Endodermal cell (in vitro differentiated cells): Measurements from ENCODE around the gene ABHD10. TPM values are rescaled to one million over a fixed set of nuclear protein-coding genes. Genes with fewer than 3 reads are reported as not detected.

Experiments
- DNase-seq: peaks from one replicate; pipeline ENCODE4 v3.0.0-alpha.2; 2017
- H3K27ac ChIP-seq: 2 replicates; pipeline ENCODE4 v1.5.1; 2013; ENCODE audit warnings: mild to moderate bottlenecking, low read depth, low read length, moderate library complexity
- H3K27me3 ChIP-seq: 2 replicates; pipeline ENCODE4 v1.6.1; 2013; ENCODE audit warnings: mild to moderate bottlenecking, low read length, moderate library complexity; ENCODE audit not compliant: insufficient read depth, control insufficient read depth, poor library complexity, severe bottlenecking
- H3K36me3 ChIP-seq: 2 replicates; pipeline ENCODE4 v1.7.0; 2013; ENCODE audit warnings: mild to moderate bottlenecking, low read length, moderate library complexity; ENCODE audit not compliant: control insufficient read depth, insufficient read depth
- H3K4me1 ChIP-seq: one replicate; pipeline ENCODE4 v1.7.0; 2013; ENCODE audit warnings: low read length; ENCODE audit not compliant: control insufficient read depth, insufficient read depth
- H3K4me3 ChIP-seq: 2 replicates; pipeline ENCODE4 v1.5.1; 2013; ENCODE audit warnings: mild to moderate bottlenecking, low read length, moderate library complexity
- H3K9ac ChIP-seq: 2 replicates; pipeline ENCODE4 v1.6.1; 2013; ENCODE audit warnings: mild to moderate bottlenecking, low read length, moderate library complexity; ENCODE audit not compliant: poor library complexity, severe bottlenecking; ENCODE audit errors: extremely low read depth
- H3K9me3 ChIP-seq: 2 replicates; pipeline ENCODE4 v1.6.1; 2013; ENCODE audit warnings: mild to moderate bottlenecking, low read length, moderate library complexity; ENCODE audit not compliant: control insufficient read depth
- H3K27ac Mint-ChIP-seq: 2 replicates; pipeline ENCODE4 v1.8.0; 2020; ENCODE audit warnings: mixed read lengths
- H3K27me3 Mint-ChIP-seq: 2 replicates; pipeline ENCODE4 v1.8.0; 2021; ENCODE audit warnings: mild to moderate bottlenecking, mixed read lengths; ENCODE audit not compliant: insufficient read depth
- H3K36me3 Mint-ChIP-seq: 2 replicates; pipeline ENCODE4 v1.8.0; 2020; ENCODE audit warnings: low read depth, mixed read lengths
- H3K4me1 Mint-ChIP-seq: 2 replicates; pipeline ENCODE4 v1.8.0; 2020; ENCODE audit warnings: mixed read lengths
- H3K4me3 Mint-ChIP-seq: 2 replicates; pipeline ENCODE4 v1.8.0; 2020; ENCODE audit warnings: mild to moderate bottlenecking, moderate library complexity, mixed read lengths
- H3K9me3 Mint-ChIP-seq: 2 replicates; pipeline ENCODE4 v1.8.0; 2020; ENCODE audit warnings: mild to moderate bottlenecking, mixed read lengths
- CTCF ChIP-seq: fragments of 200-600 bp; sonication (generic); conservative IDR thresholded peaks from 2 replicates; pipeline ENCODE4 v1.5.0; 2021; ENCODE audit warnings: antibody characterized with exemption, mild to moderate bottlenecking
- WGBS, 2 experiments: methylation state at CpG; one replicate each; pipeline versions ENCODE4 v1.1.5 to v1.1.7; 2013; ENCODE audit warnings: missing lambda C conversion rate in 2 of 2, mixed read lengths in 1 of 2; ENCODE audit not compliant: insufficient coverage in 1 of 2, insufficient read length in 1 of 2; 5-methylcytosine and 5-hydroxymethylcytosine counted together
- total RNA-seq, 2 donors: library from RNA; stranded (reverse); fragmentation: NEBNext Ultra II Directional in 1 of 2; extraction: Animal tissue kit (Norgen Biotek cat#: 25700) in 1 of 2; gene quantifications; 2 replicates in 1 of 2; 3 replicates in 1 of 2; pipeline ENCODE4 v1.2.1, GENCODE V29; 2021

Gene ABHD10
- total RNA-seq, 2 donors from 2014 or later = 27.9 to 38.1 TPM

GRCh38 chr3:112007633-112008032 is 28.8 kb downstream of the ABHD10 start:
- no peaks in the 10 kb centered on the region for H3K36me3 Mint-ChIP-seq
- peaks cover 6% of the 10 kb centered on the region for H3K27me3 Mint-ChIP-seq
- no peaks in the 10 kb centered on the region for H3K9me3 Mint-ChIP-seq
- no peak for TF ChIP-seq CTCF
- WGBS, 2 experiments = no CpG with 5 or more reads among the region's 1 CpG
- H3K27ac ChIP-seq = no peak overlapping the region
- H3K9ac ChIP-seq = no peak overlapping the region
- H3K27me3 ChIP-seq = no peaks in the 10 kb centered on the region
- no peaks in the 10 kb centered on the region for H3K4me1 ChIP-seq
- H3K36me3 ChIP-seq = no peaks in the 10 kb centered on the region
- no peak overlapping the region for H3K4me3 ChIP-seq
- no peak overlapping the region for H3K27ac Mint-ChIP-seq
- no peaks in the 10 kb centered on the region for H3K9me3 ChIP-seq
- no peak for DNase-seq
- peaks cover 9% of the 10 kb centered on the region for H3K4me1 Mint-ChIP-seq
- H3K4me3 Mint-ChIP-seq = no peak overlapping the region

- Histone ChIP-seq H3K27me3 (no peaks in the 10 kb centered on the region), H3K9me3 (no peaks in the 10 kb centered on the region), H3K9ac (no peak overlapping the region), H3K4me3 (no peak overlapping the region), H3K27ac (no peak overlapping the region), H3K36me3 (no peaks in the 10 kb centered on the region), H3K4me1 (no peaks in the 10 kb centered on the region)
- H3K36me3 Mint-ChIP-seq = no peaks in the 10 kb centered on the region
- no peaks in the 10 kb centered on the region for H3K9me3 Mint-ChIP-seq
- peaks cover 9% of the 10 kb centered on the region for H3K4me1 Mint-ChIP-seq
- no peak for DNase-seq
- no peak overlapping the region for H3K27ac Mint-ChIP-seq
- no peaks in the 10 kb centered on the region for H3K27me3 Mint-ChIP-seq
- no peak overlapping the region for H3K4me3 Mint-ChIP-seq
- TF ChIP-seq CTCF = no peak
- WGBS, 2 experiments = 70% methylated on average over 1 of the region's 2 CpGs; no CpG with 5 or more reads in 1 of the 2 experiments
These were observed 30.8 kb downstream of the ABHD10 start for GRCh38 chr3:112009670-112010069.

- H3K36me3 Mint-ChIP-seq = no peaks in the 10 kb centered on the region
- H3K36me3 ChIP-seq = no peaks in the 10 kb centered on the region
- H3K27me3 Mint-ChIP-seq = no peaks in the 10 kb centered on the region
- H3K9me3 Mint-ChIP-seq = no peaks in the 10 kb centered on the region
- no peaks in the 10 kb centered on the region for H3K4me1 ChIP-seq
- no peak overlapping the region for H3K4me3 Mint-ChIP-seq
- no peak overlapping the region for H3K27ac Mint-ChIP-seq
- H3K4me1 Mint-ChIP-seq = peaks cover 5% of the 10 kb centered on the region
- H3K9me3 ChIP-seq = no peaks in the 10 kb centered on the region
- WGBS, 2 experiments = 80 to 83% methylated on average over 1 to 3 of the region's 3 CpGs
- DNase-seq = no peak
- no peak overlapping the region for H3K9ac ChIP-seq
- no peak overlapping the region for H3K27ac ChIP-seq
- no peak for TF ChIP-seq CTCF
- no peak overlapping the region for H3K4me3 ChIP-seq
- H3K27me3 ChIP-seq = no peaks in the 10 kb centered on the region
These were observed 31.8 kb downstream of the ABHD10 start for GRCh38 chr3:112010636-112011035.
